K562 (cell line): ENCODE measurements around the gene MAGEA4. TPM values are rescaled to one million over a fixed set of nuclear protein-coding genes. Genes with fewer than 3 reads are reported as not detected.

Experiments
- ADNP ChIP-seq: fragments of 200-800 bp; sonication (Bioruptor generic); IDR thresholded peaks from 2 replicates; pipeline ENCODE4 v1.6.1; 2016; ENCODE audit warnings: missing genetic modification characterization, missing compliant biosample characterization
- GTF2F1 ChIP-seq: IDR thresholded peaks from 2 replicates; pipeline ENCODE4 v1.6.1; 2011; ENCODE audit warnings: low read depth, low read length, improper control_type of control experiment
- HMG20B ChIP-seq: fragments of 250-450 bp; sonication (Bioruptor Pico); IDR thresholded peaks from 2 replicates; pipeline ENCODE4 v1.5.0; 2021; ENCODE audit warnings: mild to moderate bottlenecking
- KAT7 ChIP-seq: sonication (generic); formaldehyde crosslinking; IDR thresholded peaks from 2 replicates; pipeline ENCODE4 v1.8.0; 2022; ENCODE audit warnings: missing genetic modification reagents, mild to moderate bottlenecking, borderline replicate concordance
- PML ChIP-seq: IDR thresholded peaks from 2 replicates; pipeline ENCODE4 v1.6.1; 2012; ENCODE audit warnings: low read length, inconsistent platforms
- ZNF133 ChIP-seq: fragments of 250-450 bp; sonication (Bioruptor Pico); IDR thresholded peaks from 2 replicates; pipeline ENCODE4 v1.4.0; 2020; ENCODE audit warnings: mild to moderate bottlenecking
- ZNF644 ChIP-seq: fragments of 200-800 bp; sonication (Bioruptor generic); IDR thresholded peaks from 2 replicates; pipeline ENCODE4 v1.6.1; 2016; ENCODE audit warnings: low read depth, missing genetic modification characterization, missing compliant biosample characterization
- polyA plus RNA-seq, 8 experiments: library from polyadenylated mRNA; depleted of rRNA in 4 of 8; stranded (reverse) in 5 of 8; unstranded in 3 of 8; fragments of >200 nt; fragmentation: Nextera tagmentation in 2 of 8; fragmentation: Illumina TruSeq in 1 of 8; extraction: Ambion mirVana in 2 of 8; extraction: Trizol in 1 of 8; gene quantifications; 2 replicates each; pipeline versions ENCODE4 v1.2.1 to v1.2.3, GENCODE V29; 2011 to 2014; ENCODE audit warnings: inconsistent platforms in 1 of 8, missing spikeins in 1 of 8
- total RNA-seq, 7 experiments: library from RNA; depleted of rRNA in 6 of 7; stranded (reverse); fragments of >200 nt in 6 of 7; fragmentation: Illumina TruSeq in 2 of 7; extraction: Trizol in 2 of 7; gene quantifications; 2 replicates each; pipeline versions ENCODE4 v1.2.1 to v1.2.3, GENCODE V29; 2011 to 2021; ENCODE audit warnings: low replicate concordance in 1 of 7
- TF ChIP-seq, protein P1 (sequence below), 2 experiments: fragments of 450-650 bp in 1 of 2; sonication (generic) in 1 of 2; formaldehyde crosslinking in 1 of 2; IDR thresholded peaks; 2 replicates each; pipeline versions ENCODE4 v1.7.1 to v1.9.0; 2016 to 2022; ENCODE audit warnings: inconsistent platforms in 1 of 2, mild to moderate bottlenecking in 1 of 2, missing genetic modification reagents in 1 of 2

The MAGEA4 gene
- total and polyA plus RNA-seq, 9 of the 15 experiments (the other 6 are each of a cell fraction or from before 2014, with no cell fraction given) = 0.42 to 1.9 (median 0.69) TPM

DNA sequence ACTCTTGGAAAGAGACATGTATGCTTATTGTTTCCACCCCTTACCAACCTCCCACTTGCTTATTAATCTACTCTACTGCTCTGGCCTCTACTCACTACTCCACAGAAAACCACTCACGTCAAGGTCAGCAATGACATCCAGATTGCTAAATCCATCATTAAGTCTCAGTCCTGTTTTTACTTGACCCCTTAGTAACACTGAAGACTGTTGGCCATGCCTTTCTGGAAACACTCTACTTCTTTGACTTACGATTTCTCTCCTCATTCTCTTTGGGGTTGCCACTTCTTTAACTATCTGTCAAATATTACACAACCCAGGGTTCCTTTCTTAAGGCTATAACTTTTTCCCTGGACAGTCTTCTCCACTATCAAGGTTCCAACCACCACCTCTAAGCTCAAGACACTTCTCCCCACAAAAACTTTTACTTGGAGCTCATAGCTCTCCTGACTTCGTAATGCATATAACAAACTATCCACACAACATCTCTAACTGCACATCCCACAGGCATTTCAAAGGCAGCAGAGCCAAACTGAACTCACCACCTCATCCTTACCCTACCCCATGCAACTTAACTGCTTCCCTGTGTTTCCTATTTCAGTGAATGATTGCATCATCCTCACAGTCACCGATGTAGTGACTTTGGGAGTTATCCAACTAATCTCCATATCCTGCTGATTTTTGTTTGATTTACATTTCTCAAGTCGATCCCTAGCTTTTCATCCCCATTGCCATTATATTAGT lies 15.8 kb upstream of the MAGEA4 start (continued):
- TF ChIP-seq ZNF133 (CRISPR knock-in tag) (no peak), ADNP (tag) (no peak), PML (no peak), HMG20B (CRISPR knock-in tag) (no peak), KAT7 (no peak), GTF2F1 (no peak), ZNF644 (peak; percentile 22; the same call in 1 of the 2 replicates)
- TF ChIP-seq, protein P1, sequence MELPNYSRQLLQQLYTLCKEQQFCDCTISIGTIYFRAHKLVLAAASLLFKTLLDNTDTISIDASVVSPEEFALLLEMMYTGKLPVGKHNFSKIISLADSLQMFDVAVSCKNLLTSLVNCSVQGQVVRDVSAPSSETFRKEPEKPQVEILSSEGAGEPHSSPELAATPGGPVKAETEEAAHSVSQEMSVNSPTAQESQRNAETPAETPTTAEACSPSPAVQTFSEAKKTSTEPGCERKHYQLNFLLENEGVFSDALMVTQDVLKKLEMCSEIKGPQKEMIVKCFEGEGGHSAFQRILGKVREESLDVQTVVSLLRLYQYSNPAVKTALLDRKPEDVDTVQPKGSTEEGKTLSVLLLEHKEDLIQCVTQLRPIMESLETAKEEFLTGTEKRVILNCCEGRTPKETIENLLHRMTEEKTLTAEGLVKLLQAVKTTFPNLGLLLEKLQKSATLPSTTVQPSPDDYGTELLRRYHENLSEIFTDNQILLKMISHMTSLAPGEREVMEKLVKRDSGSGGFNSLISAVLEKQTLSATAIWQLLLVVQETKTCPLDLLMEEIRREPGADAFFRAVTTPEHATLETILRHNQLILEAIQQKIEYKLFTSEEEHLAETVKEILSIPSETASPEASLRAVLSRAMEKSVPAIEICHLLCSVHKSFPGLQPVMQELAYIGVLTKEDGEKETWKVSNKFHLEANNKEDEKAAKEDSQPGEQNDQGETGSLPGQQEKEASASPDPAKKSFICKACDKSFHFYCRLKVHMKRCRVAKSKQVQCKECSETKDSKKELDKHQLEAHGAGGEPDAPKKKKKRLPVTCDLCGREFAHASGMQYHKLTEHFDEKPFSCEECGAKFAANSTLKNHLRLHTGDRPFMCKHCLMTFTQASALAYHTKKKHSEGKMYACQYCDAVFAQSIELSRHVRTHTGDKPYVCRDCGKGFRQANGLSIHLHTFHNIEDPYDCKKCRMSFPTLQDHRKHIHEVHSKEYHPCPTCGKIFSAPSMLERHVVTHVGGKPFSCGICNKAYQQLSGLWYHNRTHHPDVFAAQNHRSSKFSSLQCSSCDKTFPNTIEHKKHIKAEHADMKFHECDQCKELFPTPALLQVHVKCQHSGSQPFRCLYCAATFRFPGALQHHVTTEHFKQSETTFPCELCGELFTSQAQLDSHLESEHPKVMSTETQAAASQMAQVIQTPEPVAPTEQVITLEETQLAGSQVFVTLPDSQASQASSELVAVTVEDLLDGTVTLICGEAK (IDR thresholded peaks at IDR 0.05) = no peak
- TF ChIP-seq, protein P1 (CRISPR knock-in tag; IDR thresholded peaks at IDR 0.05) = no peak
